ENCODE measurements around the gene APH1B.

The APH1B gene

GRCh38 chr15:63254991-63255390, 22.4 kb upstream of the APH1B start:
- no peak for DNase-seq

GRCh38 chr15:63255489-63255990, 21.9 kb upstream of the APH1B start:
- DNase-seq = no peak

- no peak for DNase-seq
Measured at GRCh38 chr15:63256433-63257274, 20.8 kb upstream of the APH1B start.

DNA sequence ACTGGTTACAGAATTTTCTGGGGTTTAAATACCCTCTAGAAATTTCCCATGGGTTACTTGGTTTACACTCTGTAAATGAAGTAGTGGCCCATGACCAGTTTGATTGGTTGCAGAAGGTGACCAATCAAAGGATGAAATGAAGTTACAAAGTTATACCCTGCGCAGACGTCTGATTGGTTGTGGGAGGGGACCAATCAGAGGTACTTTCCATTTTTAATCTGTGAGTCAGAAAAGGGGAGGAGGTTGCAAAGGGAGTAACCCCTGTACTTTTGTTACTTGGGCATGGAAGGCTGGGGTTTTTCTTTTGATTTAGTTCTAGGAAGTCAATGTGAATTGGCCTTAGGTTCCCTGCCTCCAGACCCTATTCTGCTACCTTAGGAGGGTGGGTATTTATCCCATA, 18.7 kb upstream of the APH1B start:
- DNase-seq = no peak

DNA sequence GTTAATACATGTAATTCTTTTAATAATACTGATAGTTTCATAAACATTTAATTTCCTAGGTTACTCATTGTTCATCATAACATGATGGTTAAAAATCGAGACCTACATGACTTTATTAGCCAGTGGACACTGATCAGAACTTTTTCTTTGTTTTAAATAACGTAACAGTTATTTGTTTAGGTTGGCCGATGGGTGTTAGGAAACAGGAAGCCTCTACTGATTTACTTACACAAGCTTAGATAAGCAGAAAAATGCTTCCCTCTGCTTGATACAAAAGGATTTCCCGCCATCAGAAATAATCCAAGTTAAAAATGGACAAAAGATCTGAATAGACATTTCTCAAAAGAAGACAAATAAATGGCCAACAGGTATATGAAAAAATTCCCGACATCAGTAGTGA, 16.6 kb upstream of the APH1B start:
- no peak for DNase-seq

DNA sequence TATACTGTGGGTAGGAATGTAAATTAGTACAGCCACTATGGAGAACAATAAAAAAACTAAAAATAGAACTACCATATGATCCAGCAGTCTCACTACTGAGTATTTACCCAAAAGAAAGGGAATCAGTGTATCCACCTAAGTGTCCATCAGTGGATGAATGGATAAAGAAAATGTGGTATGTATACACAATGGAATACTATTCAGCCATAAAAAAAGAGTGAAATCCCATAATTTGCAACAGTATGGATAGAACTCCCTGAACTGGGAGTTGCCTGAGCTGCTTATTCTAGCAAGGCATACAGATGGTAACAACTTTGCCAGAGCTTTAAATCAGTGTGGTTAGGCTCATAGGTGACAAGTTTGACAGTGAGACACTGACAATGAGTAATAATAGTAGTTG, 16.1 kb upstream of the APH1B start:
- no peak for DNase-seq

GRCh38 chr15:63263519-63263918, 13.9 kb upstream of the APH1B start:
- no peak for DNase-seq

- DNase-seq = no peak
Measured at GRCh38 chr15:63264688-63265293, 12.6 kb upstream of the APH1B start.

DNA sequence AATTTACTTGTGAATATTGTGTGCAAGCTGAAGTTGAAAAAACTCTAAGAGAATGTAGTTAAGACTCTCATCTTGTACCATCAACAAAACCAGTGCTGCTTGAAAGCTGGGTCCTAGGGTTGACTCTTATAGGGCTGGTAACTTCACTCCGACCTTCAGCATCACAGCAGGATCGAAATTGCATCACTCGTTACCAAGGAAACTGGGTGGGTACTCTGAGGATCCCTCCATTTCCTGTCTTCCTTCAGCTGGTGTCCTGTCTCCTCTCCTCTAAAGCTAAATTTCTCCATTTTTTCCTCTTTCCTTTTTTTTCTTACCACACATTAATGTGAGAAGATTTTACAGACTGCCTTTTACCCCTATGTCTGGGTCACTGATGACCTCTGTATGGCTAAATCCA, 3.0 kb upstream of the APH1B start:
- no peak for DNase-seq

DNA sequence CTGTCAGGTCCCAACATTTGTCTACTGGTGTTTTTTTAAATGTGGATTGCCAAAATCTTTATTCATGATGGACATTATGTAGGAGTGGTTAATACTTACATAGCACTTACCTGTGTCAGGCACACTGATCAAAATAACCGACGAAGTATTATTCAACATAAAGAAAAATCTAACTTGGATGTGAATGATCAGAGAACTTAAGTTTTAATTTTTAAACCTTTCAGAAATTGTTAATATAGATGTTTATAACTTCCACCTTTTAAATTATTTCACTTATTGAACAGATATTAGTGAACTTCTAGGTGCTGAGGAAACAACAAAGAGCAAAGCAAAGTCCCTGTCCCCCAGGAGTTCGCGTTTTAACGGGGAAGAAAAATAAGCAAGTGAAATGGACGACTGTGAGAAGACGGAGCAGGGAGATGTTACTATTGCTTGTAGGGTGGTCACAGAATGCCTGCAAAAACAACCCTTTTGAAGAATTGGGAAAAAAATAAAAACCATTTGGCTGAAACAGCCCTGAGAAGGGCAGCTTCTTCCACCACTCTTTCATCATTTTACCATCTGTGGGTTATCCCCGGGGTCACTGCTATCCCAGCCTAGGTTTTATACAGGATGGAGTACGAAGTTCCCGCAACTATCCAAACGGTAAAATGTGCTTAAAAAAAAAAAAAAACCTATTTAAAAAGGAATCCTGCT, 915 bp upstream of the APH1B start:
- peak; percentile 25 to 46 for DNase-seq

- no peak for DNase-seq
Measured at GRCh38 chr15:63277893-63278456, 570 bp downstream of the APH1B start.

DNA sequence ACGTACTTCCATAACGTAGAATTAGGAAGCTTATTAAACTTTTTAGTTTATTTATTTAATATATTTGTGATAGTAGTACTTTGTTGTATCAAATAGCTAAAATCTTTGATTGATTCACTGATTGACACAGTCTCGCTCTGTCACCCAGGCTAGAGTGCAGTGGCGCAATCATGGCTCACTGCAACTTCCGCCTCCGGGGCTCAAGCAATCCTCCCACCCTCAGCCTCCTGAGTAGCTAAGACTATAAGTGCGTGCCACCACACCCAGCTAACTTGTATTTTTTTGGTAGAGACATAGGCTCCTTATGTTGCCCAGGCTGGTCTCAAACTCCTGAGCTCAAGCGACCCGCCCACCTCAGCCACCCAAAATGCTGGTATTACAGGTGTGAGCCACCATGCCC, 5.7 kb downstream of the APH1B start:
- no peak for DNase-seq

DNA sequence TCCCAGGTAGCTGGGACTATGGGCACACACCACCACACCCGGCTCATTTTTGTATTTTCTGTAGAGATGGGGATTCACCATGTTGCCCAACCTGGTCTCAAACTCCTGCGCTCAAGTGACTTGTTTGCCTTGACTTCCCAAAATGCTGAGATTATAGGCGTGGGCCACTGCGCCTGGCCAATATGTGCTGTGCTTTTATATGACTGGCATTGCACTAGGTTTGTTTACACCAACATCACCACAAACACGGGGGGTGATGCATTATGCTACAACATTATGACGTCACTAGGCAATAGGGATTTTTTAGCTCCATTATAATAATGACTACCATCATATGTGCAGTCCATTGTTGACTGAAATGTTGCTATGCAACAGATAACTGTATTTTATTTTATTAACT, 6.9 kb downstream of the APH1B start:
- DNase-seq = no peak

DNA sequence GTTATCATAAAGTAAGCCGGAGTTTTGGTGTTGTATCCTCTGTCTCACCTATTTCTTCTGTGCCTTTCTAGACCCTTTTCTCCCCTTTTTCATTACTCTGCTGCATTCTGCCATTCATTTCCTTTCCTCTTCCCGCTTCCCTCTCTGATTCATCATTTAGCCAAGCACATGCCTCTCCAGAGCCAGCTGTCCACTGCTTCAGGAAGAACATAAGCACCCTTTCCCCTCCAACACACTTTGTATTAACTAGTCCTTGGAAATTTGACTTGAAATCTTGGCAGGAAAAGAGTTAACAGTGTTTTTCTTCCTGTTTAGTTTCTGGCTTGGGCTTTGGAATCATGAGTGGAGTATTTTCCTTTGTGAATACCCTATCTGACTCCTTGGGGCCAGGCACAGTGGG, 9.7 kb downstream of the APH1B start:
- no peak for DNase-seq

DNA sequence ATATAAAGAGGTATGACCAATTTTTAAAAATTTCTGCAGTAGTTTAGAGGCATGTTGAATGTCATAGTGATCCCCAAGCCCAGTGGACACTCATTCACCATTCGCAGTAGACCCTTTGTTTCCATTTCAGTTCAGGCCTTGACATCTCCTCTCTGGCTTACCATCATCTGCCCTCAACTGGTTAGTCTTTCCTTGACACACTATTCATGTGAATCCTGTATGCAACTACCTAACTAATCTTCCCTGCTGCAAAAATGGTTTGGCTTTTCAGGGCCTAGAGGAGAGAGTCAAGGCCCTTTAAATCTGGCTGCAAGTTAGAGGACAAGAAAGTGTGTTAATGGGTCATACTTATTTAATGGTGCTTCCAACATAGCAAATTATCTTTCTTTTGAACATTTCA, 10.9 kb downstream of the APH1B start:
- no peak for DNase-seq

DNA sequence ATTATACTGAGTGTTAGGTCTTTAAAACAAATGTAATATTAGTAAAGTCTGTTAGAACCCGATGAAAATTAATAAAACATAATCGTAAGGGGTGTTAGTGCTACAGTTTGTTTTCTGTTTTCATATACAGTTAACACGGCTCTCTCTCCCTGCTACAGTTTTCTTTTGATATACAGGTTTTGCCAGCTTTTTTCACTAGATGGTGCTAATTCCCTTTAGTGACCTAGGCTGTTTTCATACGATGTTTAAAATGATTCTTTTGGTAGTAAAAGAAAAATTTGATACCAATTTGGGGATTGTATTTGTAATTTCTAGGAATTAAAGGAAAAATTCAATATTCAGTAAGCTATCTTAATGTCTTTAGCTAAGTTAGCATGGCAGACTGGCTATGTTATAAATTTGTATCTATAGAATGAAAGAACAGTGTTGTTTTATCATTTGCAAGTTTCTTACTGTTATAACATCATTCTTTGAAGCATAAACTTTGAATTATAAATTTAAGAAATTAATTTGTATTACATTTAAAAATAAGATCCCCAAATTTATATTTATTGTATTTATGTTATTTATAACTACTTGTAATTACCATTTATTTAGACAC, 11.5 kb downstream of the APH1B start:
- DNase-seq = peak; percentile 73 to 94

DNA sequence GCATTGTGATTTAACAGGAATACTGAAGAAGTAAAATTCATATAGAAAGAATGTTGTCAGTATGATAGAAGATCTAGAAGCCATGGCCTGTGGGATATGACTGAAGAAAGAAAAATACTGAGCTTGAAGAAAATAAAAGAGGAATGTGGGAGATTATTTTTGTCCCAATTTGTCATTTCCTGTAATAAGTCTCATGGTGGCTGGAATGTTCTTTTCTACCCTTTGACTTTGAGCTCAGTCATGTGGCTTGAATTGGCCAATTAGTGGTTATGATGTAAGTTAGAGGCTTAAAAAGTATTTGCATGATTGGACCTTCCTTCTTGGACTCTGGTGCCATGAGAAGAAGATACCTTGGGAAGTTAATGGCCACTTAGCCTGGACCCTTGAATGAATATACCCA, 14.1 kb downstream of the APH1B start:
- DNase-seq = no peak

DNA sequence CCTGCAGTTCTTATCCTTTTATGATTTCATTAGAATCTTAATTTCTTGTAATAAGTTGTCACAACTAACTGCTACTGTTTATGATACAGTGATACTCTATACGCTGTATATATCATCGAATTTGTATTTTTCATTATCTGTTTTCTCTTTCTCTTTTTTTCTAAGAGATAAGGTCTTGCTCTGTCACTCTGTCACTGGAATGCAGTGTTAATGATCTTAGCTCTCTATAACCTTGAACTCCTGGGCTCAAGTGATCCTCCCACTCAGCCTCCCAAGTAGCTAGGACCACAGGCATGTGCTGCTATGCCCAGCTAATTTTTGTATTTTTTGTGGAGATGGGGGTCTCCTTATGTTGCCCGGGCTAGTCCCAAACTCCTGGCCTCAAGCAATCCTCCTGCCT, 14.8 kb downstream of the APH1B start:
- no peak for DNase-seq

DNA sequence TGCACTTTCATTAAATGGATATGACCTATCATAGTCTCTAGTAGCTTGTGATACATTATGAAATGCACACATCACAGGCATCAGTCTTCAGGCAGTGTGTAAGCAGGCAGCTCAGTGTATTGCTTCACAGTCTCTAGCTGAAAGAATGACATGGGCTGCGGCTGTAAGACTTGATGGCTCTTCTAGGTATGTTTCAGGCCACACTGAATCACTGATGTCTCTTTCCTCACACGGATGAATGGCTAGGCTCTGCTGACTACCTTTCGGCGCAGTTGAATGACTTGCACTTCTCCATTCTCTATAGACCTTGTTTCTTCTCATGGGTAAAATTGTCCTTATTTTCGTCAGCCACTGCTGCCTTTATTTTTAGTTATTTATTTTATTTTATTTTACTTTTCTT, 15.4 kb downstream of the APH1B start:
- no peak for DNase-seq

- DNase-seq = no peak
Measured at GRCh38 chr15:63294359-63294758, 17.0 kb downstream of the APH1B start.

DNA sequence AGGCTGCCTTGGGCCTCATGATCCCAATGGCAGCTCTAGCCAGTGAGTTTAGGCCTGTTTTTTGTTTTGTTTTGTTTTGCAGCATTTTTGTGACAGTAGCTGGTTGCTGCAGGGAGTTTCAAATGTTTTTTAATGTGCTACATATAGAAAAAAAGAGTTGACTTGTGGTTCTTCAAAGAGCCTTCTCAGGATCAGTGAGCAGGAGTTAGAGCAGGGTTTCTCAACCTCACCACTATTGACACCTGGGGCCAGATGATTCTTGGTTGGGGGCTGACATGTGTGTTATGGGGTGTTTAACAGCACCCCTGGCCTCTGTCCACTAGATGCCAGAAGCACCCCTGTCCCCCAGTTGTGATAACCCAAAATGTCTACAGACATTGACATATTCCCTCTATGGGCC, 17.9 kb downstream of the APH1B start:
- DNase-seq = no peak

DNA sequence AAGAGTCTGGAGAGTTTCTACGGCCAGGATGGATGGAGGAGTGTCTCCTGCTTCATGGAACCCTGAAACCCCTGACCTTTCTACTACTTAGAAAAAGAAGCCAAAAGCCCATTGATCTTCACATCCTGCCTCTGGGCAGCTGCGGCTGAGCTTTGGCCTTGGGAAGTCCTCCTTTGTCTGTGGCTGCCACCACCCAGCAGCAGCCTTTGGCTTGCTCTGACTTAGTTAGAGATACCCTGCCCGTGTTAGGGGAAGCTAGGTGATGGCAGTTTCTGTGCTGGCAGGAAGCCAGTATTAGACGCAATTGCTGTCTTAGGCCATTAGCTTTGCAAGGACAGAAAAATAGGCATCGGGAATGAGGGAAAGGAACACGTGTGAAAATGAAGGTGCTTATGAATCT, 18.8 kb downstream of the APH1B start:
- no peak for DNase-seq

- no peak for DNase-seq
Measured at GRCh38 chr15:63299943-63300575, 22.7 kb downstream of the APH1B start.
